Hematopoietic multipotent progenitor cell treated with erythropoietin and hydrocortisone succinate and interleukin-3 and kit ligand, for 15 days (in vitro differentiated cells): ENCODE measurements around the gene ARG1.

Source experiments
- DNase-seq: peaks from one replicate; pipeline ENCODE4 v3.0.0-alpha.2; 2015; ENCODE audit warnings: low spot score

The ARG1 gene

GRCh38 chr6:131586543-131586942 lies 13.5 kb downstream of the ARG1 start:
- no peak for DNase-seq

- no peak for DNase-seq
Measured at GRCh38 chr6:131587909-131588308, 14.9 kb downstream of the ARG1 start.

GRCh38 chr6:131588643-131589042 lies 15.6 kb downstream of the ARG1 start:
- no peak for DNase-seq

GRCh38 chr6:131592935-131593334 lies 19.9 kb downstream of the ARG1 start:
- DNase-seq, result no peak

GRCh38 chr6:131594074-131594473 lies 21.0 kb downstream of the ARG1 start:
- DNase-seq, result no peak

GRCh38 chr6:131597446-131597845 lies 24.4 kb downstream of the ARG1 start:
- DNase-seq, result peak; percentile 9

- no peak for DNase-seq
Measured at GRCh38 chr6:131600716-131601115, 27.7 kb downstream of the ARG1 start.

GRCh38 chr6:131602781-131603312 lies 29.8 kb downstream of the ARG1 start:
- no peak for DNase-seq

- no peak for DNase-seq
Measured at GRCh38 chr6:131613296-131613925, 40.4 kb downstream of the ARG1 start.

GRCh38 chr6:131615275-131615674 lies 42.2 kb downstream of the ARG1 start:
- no peak for DNase-seq

- DNase-seq, result peak; percentile 94
Measured at GRCh38 chr6:131627724-131628682, 55.0 kb downstream of the ARG1 start, which contains the start of gene MED23. TSS of gene MED23 (minus strand) at chr6:131628242. CDS start at chr6:131628049, 193 bp downstream.

GRCh38 chr6:131628726-131629125 lies 55.7 kb downstream of the ARG1 start:
- DNase-seq, result no peak

- no peak for DNase-seq
Measured at GRCh38 chr6:131629651-131630050, 56.6 kb downstream of the ARG1 start.

- no peak for DNase-seq
Measured at GRCh38 chr6:131631625-131632289, 58.7 kb downstream of the ARG1 start.
